ENCODE results near the gene NQO1.

GRCh38 chr16:69662901-69663300 is 63.5 kb downstream of the NQO1 start:
- no peak for TF ChIP-seq EZH2 (IDR thresholded peaks at IDR 0.05; ENCODE audit: borderline replicate concordance, low read length)
- TF ChIP-seq, protein P1, sequence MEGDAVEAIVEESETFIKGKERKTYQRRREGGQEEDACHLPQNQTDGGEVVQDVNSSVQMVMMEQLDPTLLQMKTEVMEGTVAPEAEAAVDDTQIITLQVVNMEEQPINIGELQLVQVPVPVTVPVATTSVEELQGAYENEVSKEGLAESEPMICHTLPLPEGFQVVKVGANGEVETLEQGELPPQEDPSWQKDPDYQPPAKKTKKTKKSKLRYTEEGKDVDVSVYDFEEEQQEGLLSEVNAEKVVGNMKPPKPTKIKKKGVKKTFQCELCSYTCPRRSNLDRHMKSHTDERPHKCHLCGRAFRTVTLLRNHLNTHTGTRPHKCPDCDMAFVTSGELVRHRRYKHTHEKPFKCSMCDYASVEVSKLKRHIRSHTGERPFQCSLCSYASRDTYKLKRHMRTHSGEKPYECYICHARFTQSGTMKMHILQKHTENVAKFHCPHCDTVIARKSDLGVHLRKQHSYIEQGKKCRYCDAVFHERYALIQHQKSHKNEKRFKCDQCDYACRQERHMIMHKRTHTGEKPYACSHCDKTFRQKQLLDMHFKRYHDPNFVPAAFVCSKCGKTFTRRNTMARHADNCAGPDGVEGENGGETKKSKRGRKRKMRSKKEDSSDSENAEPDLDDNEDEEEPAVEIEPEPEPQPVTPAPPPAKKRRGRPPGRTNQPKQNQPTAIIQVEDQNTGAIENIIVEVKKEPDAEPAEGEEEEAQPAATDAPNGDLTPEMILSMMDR (conservative IDR thresholded peaks at IDR 0.05 in 1 of 2, IDR thresholded peaks at IDR 0.05 in 1 of 2; ENCODE audit: extremely low read depth in 1 of 2, insufficient read depth in 1 of 2, low read depth in 1 of 2, low read length in 2 of 2), result no peak
